HG02571 (cell line): Measurements from ENCODE around the gene MYOG.

Experiments
- ATAC-seq: cut with Tn5 transposase; IDR thresholded peaks from one replicate; pipeline ENCODE4 v1.9.1; 2021; ENCODE audit warnings: mild to moderate bottlenecking, moderate library complexity; ENCODE audit not compliant: unreplicated experiment

The MYOG gene

GRCh38 chr1:203034422-203035110, 51.2 kb downstream of the MYOG start:
- no peak for ATAC-seq

- ATAC-seq = no peak
These were observed 51.9 kb downstream of the MYOG start for GRCh38 chr1:203033917-203034316.

DNA sequence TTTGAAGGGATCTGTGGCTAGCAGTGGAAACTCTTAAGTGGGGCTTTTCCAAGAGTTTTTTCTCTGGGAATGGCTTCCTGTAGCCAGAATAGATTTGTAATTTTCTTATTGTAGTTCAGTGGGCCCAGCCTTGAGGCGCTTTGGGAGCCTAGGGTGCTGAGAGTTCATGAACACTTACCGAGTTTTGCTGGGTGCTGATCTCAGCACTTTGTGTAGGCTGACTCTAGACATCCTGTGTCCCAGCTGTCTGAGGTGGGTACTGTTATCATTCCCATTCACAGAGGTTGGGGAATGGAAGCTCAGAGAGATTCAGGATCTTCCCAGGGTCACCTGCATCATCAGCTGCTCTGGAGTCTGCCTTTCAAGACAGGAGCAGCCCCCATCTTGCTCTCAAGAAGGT, 52.5 kb downstream of the MYOG start:
- ATAC-seq = no peak
